Hepatic stellate cell (primary cell): ENCODE data around the gene TSFM.

ENCODE experiments used
- DNase-seq: peaks from one replicate; pipeline ENCODE4 v3.0.0; 2011; ENCODE audit warnings: low spot score

Gene TSFM

DNA sequence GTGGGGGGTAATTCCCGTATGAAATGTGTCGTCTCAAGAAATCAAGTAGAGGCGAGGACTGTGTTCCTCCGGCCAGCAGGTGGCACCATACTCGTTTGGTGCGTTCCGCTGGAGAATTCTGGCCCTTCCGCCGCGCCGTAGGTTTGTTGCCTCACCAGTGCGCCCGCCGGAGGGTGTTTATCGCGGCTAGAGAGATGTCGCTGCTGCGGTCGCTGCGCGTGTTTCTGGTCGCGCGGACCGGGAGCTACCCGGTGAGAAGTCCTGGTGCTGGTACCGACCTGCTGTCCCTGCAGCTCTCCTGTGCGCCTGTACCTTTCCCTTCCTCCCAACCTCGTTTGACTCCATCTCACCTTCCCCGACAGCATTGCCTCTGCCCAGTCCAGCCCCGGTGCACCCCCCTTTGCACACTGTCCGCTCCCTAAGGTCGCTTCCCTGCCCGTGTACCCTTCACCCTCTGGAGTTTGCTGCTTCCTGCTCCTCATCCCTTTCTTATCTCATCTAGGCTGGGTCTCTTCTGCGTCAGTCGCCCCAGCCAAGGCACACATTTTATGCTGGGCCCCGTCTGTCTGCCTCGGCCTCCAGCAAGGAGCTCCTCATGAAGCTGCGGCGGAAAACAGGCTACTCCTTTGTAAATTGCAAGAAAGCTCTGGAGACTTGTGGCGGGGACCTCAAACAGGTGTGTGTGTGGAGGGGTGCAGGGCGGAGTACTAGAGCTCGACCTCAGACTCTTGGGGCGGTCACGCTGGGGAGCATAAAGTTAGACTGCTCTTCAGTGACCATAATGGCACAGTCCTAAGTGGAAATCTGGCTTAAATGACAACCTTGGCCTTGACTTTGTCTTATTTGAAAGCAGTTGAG lies at the start of gene TSFM:
TSFM (plus strand) TSS at position 180 of the 858 bp plus-strand sequence; CDS start at position 195, 15 bp downstream.
- DNase-seq, result peak; percentile 80

DNA sequence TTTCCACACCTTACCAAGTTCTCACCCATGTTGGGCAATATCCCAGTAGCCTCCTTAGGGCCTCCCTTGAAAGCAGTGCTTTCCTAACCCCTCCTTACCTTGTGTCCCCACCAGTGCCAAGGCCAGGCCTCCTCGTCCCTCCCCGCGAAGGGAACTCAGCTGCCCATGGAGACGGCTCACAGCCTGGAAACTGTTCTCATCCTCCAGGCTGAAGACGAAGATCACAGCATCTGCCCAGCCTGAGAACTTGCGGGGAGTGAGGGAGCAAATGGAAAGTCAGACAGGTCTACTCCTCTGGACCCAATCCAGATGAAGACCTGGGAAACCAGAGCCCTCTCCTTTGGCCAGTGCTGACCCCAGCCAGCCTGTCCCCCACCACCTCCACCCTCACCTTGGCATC lies 48.7 kb upstream of the TSFM start:
- DNase-seq, result no peak

DNA sequence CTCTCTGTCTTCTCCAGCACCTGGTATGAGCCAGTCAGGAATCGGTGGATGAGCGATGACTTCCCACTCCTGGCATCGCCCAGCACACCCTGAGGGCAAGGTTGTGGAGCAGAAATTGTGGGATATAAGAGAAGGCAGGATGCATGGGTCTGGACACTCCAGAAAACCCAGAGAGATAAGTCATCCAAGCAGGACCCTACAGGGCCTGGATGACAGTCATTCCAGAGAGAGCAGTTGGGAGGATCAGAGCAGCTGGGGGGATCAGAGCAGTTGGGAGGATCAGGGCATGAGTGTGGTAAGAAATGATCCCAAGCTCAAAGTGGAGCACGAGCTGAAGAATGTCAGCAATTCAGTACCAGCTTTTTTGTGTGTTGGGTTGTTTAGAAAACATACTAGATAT lies 48.0 kb upstream of the TSFM start:
- DNase-seq, result peak; percentile 55

DNA sequence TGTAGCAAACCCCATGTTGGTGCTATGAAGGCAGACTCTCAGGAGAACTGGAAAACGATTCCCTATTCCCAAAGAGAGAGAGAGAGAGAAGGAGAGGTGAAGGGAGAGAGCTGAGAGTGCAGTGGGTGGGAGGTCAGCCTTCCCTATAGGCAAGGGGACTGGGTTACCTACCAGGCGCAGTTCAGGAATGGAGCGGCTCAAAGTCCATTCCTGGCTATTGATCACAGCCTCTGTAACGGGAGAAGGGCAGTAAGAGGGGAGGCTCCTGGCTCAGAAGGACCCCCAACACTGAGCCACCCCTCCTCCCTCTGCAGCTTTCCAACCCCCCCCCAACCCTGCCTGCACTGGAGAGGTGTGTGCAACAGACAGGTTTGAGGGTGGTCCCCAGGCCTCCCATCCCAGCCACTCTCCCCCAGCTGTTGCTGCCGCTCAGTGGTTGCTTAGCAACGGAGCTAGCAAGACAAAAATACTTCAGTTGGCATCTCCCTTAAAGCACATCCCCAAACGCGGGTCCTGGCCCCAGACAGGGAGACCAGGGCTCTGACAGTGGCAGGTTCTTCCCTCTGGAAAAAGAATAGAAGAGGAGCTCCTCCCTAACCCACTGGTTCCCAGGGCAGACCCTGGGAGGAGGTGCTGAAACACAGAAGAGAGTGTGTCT lies 47.3 kb upstream of the TSFM start:
- peak; percentile 53 for DNase-seq

DNA sequence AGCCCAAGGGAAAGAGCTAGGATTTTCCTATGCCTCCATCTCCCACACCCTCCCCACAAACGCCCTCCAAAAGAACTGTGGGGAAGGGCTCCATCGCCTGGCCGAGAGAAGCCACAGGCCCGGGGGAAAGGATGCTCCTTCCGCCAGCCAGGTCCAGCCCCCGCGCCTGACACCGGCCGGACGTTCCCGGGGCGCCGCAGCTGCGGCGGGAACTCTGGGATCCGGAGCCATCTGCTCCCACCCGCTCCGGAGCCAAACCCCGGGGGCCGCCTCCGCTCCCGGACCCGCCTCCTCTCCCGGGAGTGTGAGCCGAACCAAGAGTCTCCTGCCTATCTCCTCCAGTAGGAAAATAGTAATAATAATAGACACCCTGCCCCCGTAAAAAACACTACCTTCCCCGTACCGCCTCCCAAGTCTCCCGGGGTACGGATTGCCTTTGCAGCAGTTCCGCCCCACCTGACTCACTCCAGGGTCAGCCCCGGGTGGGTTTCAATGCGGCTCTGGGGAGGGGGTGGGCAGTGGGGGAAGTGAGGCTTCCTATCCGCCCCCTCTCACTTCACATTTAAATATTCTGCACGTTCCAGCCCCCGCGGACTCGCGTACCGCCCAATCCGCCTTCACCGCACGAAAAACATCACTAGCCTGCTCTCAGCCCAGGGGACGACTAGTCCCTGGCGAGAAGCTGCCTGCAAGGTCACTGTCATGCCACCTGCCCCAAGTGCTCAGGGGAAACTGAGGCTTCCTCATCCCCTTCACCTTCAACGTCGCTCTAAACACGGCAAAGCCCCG lies 46.4 kb upstream of the TSFM start:
- peak; percentile 74 for DNase-seq

DNA sequence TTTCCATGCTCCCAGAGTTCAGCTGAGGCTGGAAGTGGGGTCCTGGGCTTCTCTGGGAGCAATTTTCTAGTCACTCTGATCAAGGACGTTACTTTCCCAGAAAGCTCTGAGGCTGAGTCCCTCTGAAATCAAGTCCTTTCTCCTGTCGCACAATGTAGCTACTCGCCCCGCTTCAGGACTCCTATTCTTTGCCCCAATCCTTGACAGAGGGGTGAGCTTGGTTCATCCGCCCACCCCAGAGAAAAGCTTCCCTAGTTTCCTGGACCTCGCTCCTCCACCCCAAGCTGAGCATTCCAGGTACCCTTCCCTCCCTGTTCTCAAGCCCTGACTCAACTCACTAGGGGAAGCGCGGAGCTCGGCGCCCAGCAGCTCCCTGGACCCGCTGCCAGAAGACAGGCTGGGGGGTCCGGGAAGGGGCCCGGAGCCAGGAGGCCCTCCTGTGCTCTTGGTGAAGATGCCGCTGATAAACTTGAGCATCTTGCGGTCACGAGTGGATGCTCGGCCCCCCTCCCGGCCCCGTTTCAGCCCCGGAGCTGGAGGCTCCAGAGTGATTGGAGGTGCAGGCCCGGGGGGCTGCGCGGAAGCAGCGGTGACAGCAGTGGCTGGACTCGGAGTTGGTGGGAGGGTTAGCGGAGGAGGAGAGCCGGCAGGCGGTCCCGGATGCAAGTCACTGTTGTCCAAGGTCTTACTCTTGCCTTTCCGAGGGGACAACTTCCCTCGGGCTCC lies 45.7 kb upstream of the TSFM start:
- no peak for DNase-seq

DNA sequence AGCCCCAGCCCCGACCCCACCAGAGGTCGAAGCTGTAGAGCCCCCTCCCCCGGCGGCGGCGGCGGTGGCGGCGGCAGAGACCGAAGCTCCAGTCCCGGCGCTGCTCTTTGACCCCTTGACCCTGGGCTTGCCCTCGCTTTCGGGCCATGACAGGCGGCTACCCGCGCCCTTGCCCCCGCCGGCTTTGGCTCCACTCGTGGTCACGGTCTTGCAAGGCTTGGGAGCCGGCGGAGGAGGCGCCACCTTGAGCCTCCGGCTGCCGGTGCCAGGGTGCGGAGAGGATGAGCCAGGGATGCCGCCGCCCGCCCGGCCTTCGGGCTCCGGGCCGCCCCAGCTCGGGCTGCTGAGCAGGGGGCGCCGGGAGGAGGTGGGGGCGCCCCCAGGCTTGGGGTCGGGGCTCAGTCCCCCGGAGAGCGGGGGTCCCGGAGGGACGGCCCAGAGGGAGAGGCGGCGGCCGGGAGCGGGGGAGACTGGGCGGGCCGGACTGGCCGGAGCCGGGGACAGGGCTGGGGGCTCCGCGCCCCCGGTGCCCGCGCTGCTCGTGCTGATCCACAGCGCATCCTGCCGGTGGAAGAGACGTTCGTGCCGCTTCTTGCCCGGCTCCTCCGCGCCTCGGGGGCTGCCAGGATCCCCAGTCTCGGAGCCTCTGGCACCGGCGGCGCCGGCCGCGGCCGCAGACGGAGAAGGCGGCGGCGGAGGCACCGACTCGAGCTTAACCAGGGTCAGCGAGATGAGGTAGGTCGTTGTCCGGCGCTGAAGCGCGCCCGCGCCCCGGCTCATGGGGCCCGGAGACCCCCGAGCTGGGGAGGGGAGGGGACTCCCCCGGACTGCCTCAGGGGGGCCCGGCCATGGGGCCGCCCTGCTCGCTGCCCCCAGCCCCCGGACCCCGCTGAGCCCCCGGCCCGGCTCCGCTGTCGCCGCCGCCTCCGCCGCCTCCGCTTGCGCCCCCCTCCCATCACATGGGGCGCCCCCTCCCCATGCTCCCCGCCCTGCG lies 44.8 kb upstream of the TSFM start:
- DNase-seq, result peak; percentile 59

DNA sequence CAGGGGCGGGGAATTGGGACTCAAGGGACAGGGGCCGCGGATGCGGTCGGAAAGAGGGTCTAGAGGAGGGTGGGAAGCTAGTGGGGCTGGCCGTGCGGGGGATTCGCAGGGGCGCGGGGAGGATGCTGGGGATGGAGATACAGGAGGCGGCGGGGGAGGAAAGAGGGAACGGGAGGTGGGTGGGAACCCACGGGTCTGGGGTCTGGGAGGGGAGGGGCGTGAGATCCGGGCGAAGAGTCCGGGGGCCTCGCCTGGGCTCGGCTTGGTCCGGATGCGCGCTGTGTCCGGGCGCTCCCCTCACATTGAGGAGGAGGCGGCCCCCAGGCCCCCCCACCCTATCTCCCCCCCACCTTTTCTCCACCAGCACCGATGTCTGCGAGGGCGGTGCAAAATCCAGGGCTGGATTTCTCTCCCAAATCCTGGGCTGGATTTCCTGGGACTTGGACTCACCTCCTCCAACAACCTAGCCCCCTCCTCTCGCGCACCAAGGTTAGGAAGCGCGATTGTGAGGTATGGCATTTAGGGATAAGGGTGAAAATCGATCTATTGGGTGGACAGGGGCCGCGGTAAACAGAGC lies 43.8 kb upstream of the TSFM start, which contains the start of gene AGAP2:
AGAP2 (minus strand) TSS at position 82 of the 577 bp plus-strand sequence. CDS start 496 bp downstream, outside the sequence.
- DNase-seq, result peak; percentile 55

DNA sequence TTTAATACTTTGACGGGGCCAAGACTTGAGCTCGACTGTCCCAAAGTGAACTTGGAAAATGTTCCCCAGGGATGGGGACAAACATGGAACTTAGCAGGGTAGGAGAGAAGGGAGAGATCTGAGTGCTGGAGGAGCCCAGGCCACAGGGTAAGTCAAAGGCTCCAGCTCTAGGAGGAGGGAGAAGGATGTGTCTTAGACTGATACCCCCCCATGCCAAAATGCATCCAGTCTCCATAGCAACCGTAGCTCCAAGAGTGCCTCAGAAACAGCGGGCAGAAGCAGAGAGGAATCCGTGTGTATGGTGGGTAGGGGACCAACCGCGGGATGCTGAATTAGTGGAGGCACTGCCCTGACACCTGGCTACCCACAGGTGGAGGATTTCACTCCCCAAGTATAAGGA lies 43.2 kb upstream of the TSFM start:
- DNase-seq, result no peak

DNA sequence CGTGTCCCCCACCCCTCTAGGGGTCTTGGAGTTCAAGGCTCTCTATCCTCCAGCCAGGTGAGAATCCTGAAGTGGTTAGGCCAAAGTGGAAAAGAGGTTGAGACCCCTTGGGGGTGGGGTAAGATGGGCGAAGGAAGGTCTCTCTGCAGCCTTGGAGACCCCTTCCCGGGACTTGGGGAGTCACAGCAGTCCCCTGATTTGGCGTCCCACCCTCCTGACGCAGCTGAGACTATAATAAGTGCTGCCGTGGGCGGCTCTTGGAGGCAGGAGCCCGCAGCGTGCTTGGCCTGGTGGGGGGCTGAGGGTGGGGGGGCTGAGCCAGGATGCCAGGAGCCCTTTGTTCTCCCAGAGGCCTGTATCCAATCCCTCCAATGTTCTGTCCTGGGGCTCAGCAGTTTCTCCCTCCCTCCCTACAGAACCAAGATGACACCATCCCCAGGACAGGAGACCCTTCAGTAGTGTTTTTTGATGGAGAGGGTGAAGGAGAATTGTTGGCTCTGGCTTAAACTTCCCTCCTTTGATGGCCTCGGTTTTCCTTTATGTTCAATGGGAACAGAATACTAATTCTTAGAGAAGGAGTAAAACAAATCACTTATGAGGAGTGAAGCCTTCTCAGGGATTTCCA lies 42.6 kb upstream of the TSFM start:
- DNase-seq, result no peak

DNA sequence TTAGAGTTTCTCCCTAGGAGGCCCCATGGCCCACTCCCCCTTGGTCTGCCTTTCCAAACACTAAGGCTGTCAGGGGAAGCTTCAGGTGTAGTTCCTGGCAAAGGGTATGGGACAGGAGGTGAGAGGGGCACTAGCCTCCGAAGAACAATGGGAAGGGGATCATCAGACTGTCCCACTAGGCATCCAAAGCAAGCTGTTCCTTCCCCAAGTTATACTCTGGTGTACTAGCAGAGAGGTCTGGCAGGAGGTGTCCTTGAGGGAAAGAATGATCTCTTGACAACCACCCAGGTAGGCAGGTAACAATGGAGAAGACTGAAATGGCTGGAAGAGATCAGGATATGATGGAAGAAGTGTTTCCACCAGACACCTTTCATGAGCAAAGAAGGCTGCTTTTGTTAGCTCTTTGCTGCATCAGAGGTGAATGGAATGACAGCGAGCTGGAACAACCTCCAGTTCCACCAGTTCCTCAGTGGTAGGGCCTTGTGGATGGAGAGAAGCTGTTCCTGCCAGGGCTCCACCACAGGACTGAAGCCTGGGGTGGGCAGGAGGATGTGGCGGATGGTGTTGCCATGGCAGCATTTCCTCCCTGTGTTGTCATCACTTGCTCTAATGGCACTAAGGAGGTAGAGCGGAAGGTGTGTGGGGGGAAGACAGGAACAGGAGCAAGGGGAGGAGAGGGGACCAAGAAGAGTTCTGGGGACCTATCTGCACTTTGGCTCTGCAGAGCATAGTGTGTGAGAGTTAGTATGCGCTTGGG lies 41.8 kb upstream of the TSFM start:
- no peak for DNase-seq

DNA sequence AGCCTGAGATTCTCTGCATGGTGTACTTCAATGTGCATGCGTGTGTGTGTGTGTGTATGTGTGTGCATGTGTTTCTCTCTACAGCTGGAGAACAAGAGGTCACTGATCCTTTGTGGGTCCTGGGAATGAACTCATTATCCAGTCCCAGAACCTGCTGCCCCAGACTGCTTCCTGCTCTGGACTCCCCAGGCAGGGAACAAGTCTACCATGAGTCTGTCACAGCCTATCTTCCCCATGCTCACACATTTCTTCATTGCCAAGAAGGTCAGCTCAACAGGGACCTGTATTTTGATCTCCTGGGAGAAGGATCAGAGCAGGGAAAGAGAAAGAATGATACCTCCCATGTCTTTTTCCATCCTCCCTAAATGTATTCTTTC lies 41.2 kb upstream of the TSFM start:
- no peak for DNase-seq

DNA sequence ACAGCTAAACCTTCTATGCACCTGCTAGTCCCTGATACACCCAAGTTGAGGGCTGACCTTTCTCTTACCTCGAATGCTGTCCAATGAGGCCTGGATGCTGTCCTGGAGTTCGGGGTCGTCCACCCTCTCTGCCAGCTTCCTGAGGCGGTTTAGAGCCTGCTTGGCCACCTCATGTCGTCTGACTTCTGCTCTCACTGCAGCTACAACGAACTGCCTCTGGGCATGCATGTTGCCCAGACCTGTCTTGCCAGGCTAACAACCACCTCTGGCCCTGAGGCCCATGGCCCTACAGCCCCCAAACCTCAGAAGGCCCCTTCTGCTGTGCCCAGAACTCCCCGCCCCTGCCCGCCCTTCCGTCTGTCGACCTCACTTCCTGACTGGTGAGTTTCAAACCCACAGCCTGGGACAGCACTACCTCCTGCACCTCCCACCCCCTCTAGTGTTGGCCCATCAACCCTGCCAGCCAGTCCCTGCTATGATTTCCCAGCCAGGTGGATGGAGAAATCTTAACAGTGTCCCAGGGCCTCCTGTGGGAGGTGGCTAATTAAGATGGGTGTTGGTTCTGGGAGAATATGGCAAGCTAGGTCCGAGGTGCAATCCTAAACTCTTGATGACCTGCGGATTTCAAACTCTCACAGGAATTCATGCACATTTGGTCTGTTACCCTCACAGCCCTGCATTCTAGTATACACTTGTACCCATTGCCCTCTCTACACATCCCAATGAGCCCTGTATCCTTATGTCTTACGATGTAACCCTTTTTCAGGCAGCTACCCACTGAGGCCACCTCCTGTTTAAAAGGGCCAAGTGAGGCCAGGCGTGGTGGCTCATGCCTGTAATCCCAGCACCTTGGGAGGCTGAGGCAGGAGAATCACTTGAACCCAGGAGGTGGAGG lies 40.5 kb upstream of the TSFM start:
- DNase-seq, result no peak

DNA sequence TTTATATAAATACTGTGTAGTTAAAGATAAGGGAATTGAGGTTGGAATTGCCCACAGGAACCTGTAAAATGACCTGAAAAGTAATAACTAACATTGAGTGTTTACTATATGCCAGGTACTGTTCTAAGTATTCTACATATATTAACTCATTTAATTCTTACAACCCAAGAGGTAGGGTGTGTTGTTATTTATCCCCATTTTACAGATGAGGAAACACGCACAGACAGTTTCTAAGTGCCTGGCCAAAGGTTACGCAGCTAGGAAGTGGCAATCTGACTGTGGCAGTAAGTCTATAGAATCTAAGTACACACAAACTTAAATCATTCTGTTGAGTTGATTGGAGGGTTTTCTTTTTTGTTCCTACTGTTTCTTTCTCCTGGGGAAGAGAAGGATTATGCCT lies 38.8 kb upstream of the TSFM start:
- no peak for DNase-seq

DNA sequence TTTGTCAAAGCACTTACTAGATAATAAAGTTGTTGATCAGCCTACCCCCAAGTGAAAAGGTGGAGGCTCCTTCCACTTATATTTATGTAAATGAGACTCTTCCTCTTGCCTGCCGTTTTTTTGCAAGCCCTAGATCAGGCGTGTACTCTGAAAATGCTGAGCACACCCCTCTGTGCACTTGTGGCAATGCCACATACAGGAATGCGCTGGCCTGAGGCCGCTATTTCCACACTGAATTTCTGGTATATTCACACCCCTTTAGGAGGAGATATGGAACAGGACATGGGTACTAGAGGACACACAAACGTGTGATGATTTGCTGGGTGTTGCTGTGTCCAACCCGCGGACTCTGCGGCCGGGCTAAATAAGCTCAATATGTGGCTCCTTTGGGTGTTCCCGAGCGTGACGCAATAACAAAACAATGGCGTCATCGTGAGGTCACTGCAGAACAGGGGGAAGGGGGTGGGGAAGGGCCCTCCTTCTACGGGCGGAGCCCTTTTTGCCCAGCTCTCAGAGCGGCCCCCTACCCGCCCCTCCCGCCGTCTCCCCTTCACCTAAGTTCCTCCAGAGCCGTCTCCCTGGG lies 38.3 kb upstream of the TSFM start:
- DNase-seq, result peak; percentile 85

DNA sequence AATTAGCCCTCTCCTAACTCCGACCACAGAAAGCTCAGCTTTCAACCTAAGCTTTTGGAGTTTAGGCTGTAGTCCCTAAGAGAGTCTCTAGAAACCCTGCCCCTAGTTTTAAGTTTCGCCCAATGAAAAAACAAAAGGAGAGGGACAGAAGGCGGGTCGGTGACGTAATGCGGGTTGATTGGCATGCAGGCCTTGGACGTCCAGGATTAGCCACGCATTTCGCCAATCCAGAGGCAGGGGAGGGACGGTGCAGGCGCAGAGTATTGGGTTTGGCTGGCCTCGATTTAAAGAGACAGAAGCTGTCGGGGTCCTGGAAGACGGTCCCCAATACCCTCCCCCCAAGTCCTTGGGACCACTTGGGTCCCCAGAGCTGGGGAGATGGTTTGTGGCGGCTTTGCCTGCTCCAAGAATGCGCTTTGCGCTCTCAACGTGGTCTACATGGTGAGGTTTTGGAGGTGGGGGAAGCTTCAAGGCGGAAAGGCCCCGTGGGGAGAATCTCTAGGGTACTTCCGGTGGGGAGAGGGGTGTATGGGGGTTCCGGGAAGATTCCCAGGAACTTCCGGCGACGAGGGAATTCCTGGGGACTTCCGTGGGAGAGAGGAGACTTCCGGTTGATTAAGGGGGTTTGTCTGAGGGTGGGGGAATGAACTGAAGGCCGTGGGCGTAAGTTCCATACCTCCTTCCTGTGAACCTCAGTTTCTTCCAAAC lies 37.7 kb upstream of the TSFM start, which contains the start of gene TSPAN31:
TSPAN31 (plus strand) TSS at position 263 of the 708 bp plus-strand sequence; CDS start at position 379, 116 bp downstream.
- DNase-seq, result peak; percentile 96

DNA sequence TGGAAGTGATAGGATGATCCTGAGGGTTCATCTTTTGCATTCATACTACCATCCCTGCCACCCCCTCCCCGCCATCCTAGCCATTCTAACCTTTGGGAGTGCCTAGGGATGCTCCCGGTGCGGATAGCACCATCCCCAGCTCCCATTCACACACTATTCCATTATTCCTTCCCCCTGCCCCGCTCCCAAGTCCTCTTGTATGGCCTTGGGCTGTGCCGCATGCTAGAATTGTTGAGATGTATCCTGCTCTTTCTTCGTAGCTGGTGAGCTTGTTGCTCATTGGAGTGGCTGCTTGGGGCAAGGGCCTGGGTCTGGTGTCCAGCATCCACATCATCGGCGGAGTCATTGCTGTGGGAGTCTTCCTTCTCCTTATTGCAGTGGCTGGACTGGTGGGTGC lies 37.1 kb upstream of the TSFM start:
- no peak for DNase-seq
